Measurements from ENCODE around the gene OR2M4. TPM values are rescaled to one million over a fixed set of nuclear protein-coding genes. Genes with fewer than 3 reads are reported as not detected.

Gene OR2M4
- total and polyA plus RNA-seq, 2 of the 4 experiments (the other 2 are of a cell fraction), result not detected

GRCh38 chr1:248239478-248239877 is 8.3 kb downstream of the OR2M4 start:
- no peaks in the 10 kb centered on the region for H3K27me3 ChIP-seq (ENCODE audit: control insufficient read depth, insufficient read depth, low read length)
- no peak overlapping the region for H3K4me3 ChIP-seq (ENCODE audit: insufficient read depth, low read depth, low read length)
- no peak overlapping the region for H2BK5ac ChIP-seq (ENCODE audit: low read depth, low read length, poor library complexity, severe bottlenecking)
- no peak for TF ChIP-seq NFE2L2 (IDR thresholded peaks at IDR 0.05; ENCODE audit: low read depth, low read length)
- TF ChIP-seq SMC3 (IDR thresholded peaks at IDR 0.05; ENCODE audit: low read depth, low read length), result no peak
- no peak for TF ChIP-seq CEBPB (IDR thresholded peaks at IDR 0.05; ENCODE audit: low read depth, low read length)
- TF ChIP-seq MAZ (IDR thresholded peaks at IDR 0.05; ENCODE audit: borderline replicate concordance, low read depth, low read length), result no peak
- TF ChIP-seq RFX5 (IDR thresholded peaks at IDR 0.05; ENCODE audit: low read depth, low read length), result no peak
- no peak for TF ChIP-seq MXI1 (IDR thresholded peaks at IDR 0.05; ENCODE audit: borderline replicate concordance, low read depth, low read length)
- no peak for TF ChIP-seq CTCF (conservative IDR thresholded peaks at IDR 0.05; ENCODE audit: low read depth, low read length)
- no peak for TF ChIP-seq USF2 (IDR thresholded peaks at IDR 0.05; ENCODE audit: low read depth, low read length)
- TF ChIP-seq RAD21 (IDR thresholded peaks at IDR 0.05; ENCODE audit: low read length), result no peak
- no peak for TF ChIP-seq POLR2A (IDR thresholded peaks at IDR 0.05; ENCODE audit: low read depth, low read length)
- no peak for TF ChIP-seq MAFK (IDR thresholded peaks at IDR 0.05; ENCODE audit: low read depth, low read length)
- no peak overlapping the region for H2AFZ ChIP-seq (replicated peaks; ENCODE audit: low read length, poor library complexity)
- no peak overlapping the region for H3K4ac ChIP-seq (ENCODE audit: low read depth, low read length)
- in situ Hi-C loops (cut with MboI; ENCODE audit: low sequenced_read_pairs) (no loop called here), dilution Hi-C loops (cut with HindIII; ENCODE audit: low sequenced_read_pairs, unreplicated experiment) (no loop called here), intact Hi-C loops (cut with micrococcal nuclease) (no loop called here)
- BruUV-seq (replicated peaks), result no TSS peak
- H3K4me2 ChIP-seq (ENCODE audit: low read depth, low read length), result no peak overlapping the region
- no peak overlapping the region for H2AK5ac ChIP-seq (ENCODE audit: low read depth, low read length)
- no peaks in the 10 kb centered on the region for H3K4me1 ChIP-seq (ENCODE audit: control insufficient read depth, insufficient read depth, low read length)
- no peak overlapping the region for H4K91ac ChIP-seq (ENCODE audit: insufficient read depth, low read depth, low read length)
- no peak overlapping the region for H4K8ac ChIP-seq (ENCODE audit: low read depth in 2 of 2, low read length in 2 of 2)
- ChIA-PET POLR2A (ENCODE audit: unreplicated experiment) (no interaction called here), CTCF (no interaction called here)
- H3K36me3 ChIP-seq (ENCODE audit: control insufficient read depth, insufficient read depth, low read length), result no peaks in the 10 kb centered on the region
- H3K79me1 ChIP-seq (ENCODE audit: low read depth in 1 of 2, low read length in 2 of 2), result no peaks in the 10 kb centered on the region
- DNase-seq (no peak), ATAC-seq (ENCODE audit: low read depth) (no peak)
- H2BK120ac ChIP-seq (ENCODE audit: low read depth, low read length), result no peak overlapping the region
- no peak overlapping the region for H3K9ac ChIP-seq (ENCODE audit: low read depth, low read length)
- H3K23ac ChIP-seq (ENCODE audit: low read depth, low read length), result no peak overlapping the region
- H2AK9ac ChIP-seq (replicated peaks; ENCODE audit: low read depth, low read length, poor library complexity), result no peak overlapping the region
- H4K20me1 ChIP-seq (ENCODE audit: insufficient read depth, low read length), result no peaks in the 10 kb centered on the region
- no peak overlapping the region for H3K56ac ChIP-seq (ENCODE audit: extremely low read depth, insufficient read depth, low read length)
- no peaks in the 10 kb centered on the region for H3K9me1 ChIP-seq (ENCODE audit: insufficient read depth, low read length)
- H3K18ac ChIP-seq (ENCODE audit: low read depth, low read length), result no peak overlapping the region
- H3K9me3 ChIP-seq (ENCODE audit: control insufficient read depth, insufficient read depth, low read length), result peaks cover 11% of the 10 kb centered on the region
- WGBS, 2 experiments (ENCODE audit: extremely low coverage in 2 of 2, insufficient read length in 1 of 2), result 82% methylated on average over 5 of the region's 9 CpGs; no CpG with 5 or more reads in 1 of the 2 experiments
- H4K5ac ChIP-seq (ENCODE audit: low read depth, low read length), result no peak overlapping the region
- no peak overlapping the region for H2BK15ac ChIP-seq (ENCODE audit: low read depth, low read length)
- no peak overlapping the region for H3K14ac ChIP-seq (replicated peaks; ENCODE audit: low read depth, low read length)
- no peak overlapping the region for H3K27ac ChIP-seq (ENCODE audit: insufficient read depth, low read length)
- no peak overlapping the region for H2BK20ac ChIP-seq (ENCODE audit: low read depth, low read length)

Measured in IMR-90 (cell line).